Upper lobe of left lung (tissue), 6 donors: ENCODE measurements around the gene GPR153. TPM values are rescaled to one million over a fixed set of nuclear protein-coding genes. Genes with fewer than 3 reads are reported as not detected.
"Not testable (repeated sequence)": the region's sequence is repeated elsewhere in the genome, so short reads cannot be mapped to it uniquely, and the experiment has no call there.

Experiments
- ATAC-seq, 2 donors: fragments of 200-7000 bp; cut with Tn5 transposase; one replicate each; pipeline ENCODE4 v1.9.1; 2022; ENCODE audit warnings: mild to moderate bottlenecking in 2 of 2, moderate library complexity in 2 of 2; ENCODE audit not compliant: low FRiP score in 2 of 2
- DNase-seq, 2 donors: peaks; one replicate each; pipeline ENCODE4 v3.0.0-alpha.2; 2019 to 2020
- H3K27ac ChIP-seq, 4 donors: fragments of 200-600 bp; sonication (generic); one replicate each; pipeline ENCODE4 v1.5.1; 2016 to 2019
- H3K27me3 ChIP-seq, 4 donors: fragments of 200-600 bp; sonication (generic); one replicate each; pipeline ENCODE4 v1.5.1; 2017 to 2019
- H3K36me3 ChIP-seq, 4 donors: fragments of 200-600 bp; sonication (generic); one replicate each; pipeline ENCODE4 v1.5.1; 2016 to 2019
- H3K4me1 ChIP-seq, 4 donors: fragments of 200-600 bp; sonication (generic); one replicate each; pipeline ENCODE4 v1.5.1; 2018 to 2019
- H3K4me3 ChIP-seq, 4 donors: fragments of 200-600 bp; sonication (generic); one replicate each; pipeline ENCODE4 v1.5.1; 2017 to 2019; ENCODE audit warnings: mild to moderate bottlenecking in 2 of 4, moderate library complexity in 1 of 4
- H3K9me3 ChIP-seq, 4 donors: fragments of 200-600 bp; sonication (generic); one replicate each; pipeline ENCODE4 v1.5.1; 2018 to 2019
- CTCF ChIP-seq, 6 experiments: fragments of 450-650 bp in 4 of 6; fragments of 200-600 bp in 2 of 6; sonication (generic) in 2 of 6; IDR thresholded peaks; one replicate each; pipeline ENCODE4 v1.5.1; 2016 to 2019; ENCODE audit warnings: antibody characterized with exemption in 6 of 6
- EP300 ChIP-seq, 4 donors: sonication (generic); formaldehyde crosslinking; IDR thresholded peaks; one replicate each; pipeline ENCODE4 v1.5.1; 2017; ENCODE audit warnings: antibody characterized with exemption in 4 of 4, control low read depth in 2 of 4
- POLR2A ChIP-seq, 4 donors: fragments of 450-650 bp; IDR thresholded peaks; one replicate each; pipeline ENCODE4 v1.5.1; 2016 to 2017; ENCODE audit warnings: antibody characterized with exemption in 4 of 4, mild to moderate bottlenecking in 2 of 4
- POLR2AphosphoS5 ChIP-seq, 2 donors: sonication (generic); formaldehyde crosslinking; IDR thresholded peaks; one replicate each; pipeline ENCODE4 v1.5.1; 2017; ENCODE audit warnings: antibody characterized with exemption in 2 of 2
- WGBS, 2 donors: methylation state at CpG; one replicate each; pipeline ENCODE4 v1.1.5; 2017 to 2018; 5-methylcytosine and 5-hydroxymethylcytosine counted together
- total RNA-seq, 6 donors: library from RNA; depleted of rRNA in 4 of 6; stranded (reverse); fragments of >200 nt in 4 of 6; gene quantifications; one replicate each; pipeline versions ENCODE4 v1.1.0 to v1.2.1, GENCODE V29; 2016 to 2021
- donor health status: DM: no; HTN: no; CAD: no; lungs with moderate emphysema.
- donor health status: DM: no; HTN: yes; CAD: no; lungs with severe emphysema.

GPR153 gene
- 10 to 100 TPM in 3 of 6 donors, 1 to 10 TPM in 3; 2.4 to 25.7 (median 12.5) TPM for total RNA-seq

- H3K9me3 ChIP-seq = no peaks in the 10 kb centered on the region
- peaks cover 22 to 28% (median 25%) of the 10 kb centered on the region in 4 donors for H3K4me1 ChIP-seq
- TF ChIP-seq CTCF (IDR thresholded peaks at IDR 0.05) (no peak), POLR2AphosphoS5 (IDR thresholded peaks at IDR 0.05) (no peak), POLR2A (IDR thresholded peaks at IDR 0.05) (no peak), EP300 (IDR thresholded peaks at IDR 0.05) (no peak)
- H3K27ac ChIP-seq = peak within 1 kb of the TSS; percentile 52 to 85 (median 70)
- 0 to 3% methylated on average over 3 to 32 of the region's 78 CpGs for WGBS, 2 donors
- no peaks in the 10 kb centered on the region for H3K36me3 ChIP-seq
- ATAC-seq = peak in 1 of 2 donors; percentile 75
- peak within 1 kb of the TSS; percentile 50 to 77 (median 66) for H3K4me3 ChIP-seq
- DNase-seq = peak in 1 of 2 donors; percentile 93
- peaks cover 0 to 9% (median 5%) of the 10 kb centered on the region in 4 donors for H3K27me3 ChIP-seq
Observed at GRCh38 chr1:6260961-6261614, at the start of gene GPR153. GPR153 (minus strand) TSS chr1:6261098; CDS start chr1:6254905, 6,193 bp downstream.

GRCh38 chr1:6310116-6310848 lies 49.4 kb upstream of the GPR153 start:
- Histone ChIP-seq H3K4me1 (no peaks in the 10 kb centered on the region), H3K4me3 (no peak overlapping the region), H3K36me3 (no peaks in the 10 kb centered on the region), H3K27me3 (no peaks in the 10 kb centered on the region), H3K27ac (no peak overlapping the region), H3K9me3 (no peaks in the 10 kb centered on the region)
- WGBS, 2 donors = 88 to 95% methylated on average over 5 to 7 of the region's 9 CpGs
- ATAC-seq (no peak), DNase-seq (no peak)
- TF ChIP-seq POLR2A (IDR thresholded peaks at IDR 0.05) (no peak), POLR2AphosphoS5 (IDR thresholded peaks at IDR 0.05) (no peak), EP300 (IDR thresholded peaks at IDR 0.05) (no peak), CTCF (IDR thresholded peaks at IDR 0.05) (no peak)

GRCh38 chr1:6309564-6309963 lies 48.7 kb upstream of the GPR153 start:
- Histone ChIP-seq H3K27ac (no peak overlapping the region), H3K4me1 (no peaks in the 10 kb centered on the region), H3K36me3 (no peaks in the 10 kb centered on the region), H3K27me3 (no peaks in the 10 kb centered on the region), H3K9me3 (no peaks in the 10 kb centered on the region), H3K4me3 (no peak overlapping the region)
- WGBS, 2 donors = 82 to 93% methylated on average over 7 of the region's 7 CpGs
- ATAC-seq = no peak
- no peak for DNase-seq
- TF ChIP-seq POLR2A (IDR thresholded peaks at IDR 0.05) (no peak), EP300 (IDR thresholded peaks at IDR 0.05) (no peak), CTCF (IDR thresholded peaks at IDR 0.05) (no peak), POLR2AphosphoS5 (IDR thresholded peaks at IDR 0.05) (no peak)

- WGBS, 2 donors = 86 to 91% methylated on average over 13 of the region's 13 CpGs
- no peaks in the 10 kb centered on the region for H3K36me3 ChIP-seq
- H3K9me3 ChIP-seq = no peaks in the 10 kb centered on the region
- no peaks in the 10 kb centered on the region for H3K4me1 ChIP-seq
- DNase-seq (no peak), ATAC-seq (no peak)
- no peak overlapping the region for H3K4me3 ChIP-seq
- H3K27ac ChIP-seq = no peak overlapping the region
- no peak for TF ChIP-seq POLR2AphosphoS5 (IDR thresholded peaks at IDR 0.05)
- no peak for TF ChIP-seq POLR2A (IDR thresholded peaks at IDR 0.05)
- TF ChIP-seq CTCF (IDR thresholded peaks at IDR 0.05) = no peak
- no peak for TF ChIP-seq EP300 (IDR thresholded peaks at IDR 0.05)
- no peaks in the 10 kb centered on the region for H3K27me3 ChIP-seq
Observed at GRCh38 chr1:6308449-6308848, 47.6 kb upstream of the GPR153 start.

GRCh38 chr1:6307682-6308081 lies 46.8 kb upstream of the GPR153 start:
- WGBS, 2 donors = 90% methylated on average over 7 of the region's 7 CpGs
- H3K36me3 ChIP-seq, H3K27ac ChIP-seq: not testable (repeated sequence)

More at GRCh38 chr1:6307682-6308081, 46.8 kb upstream of the GPR153 start:
- DNase-seq, H3K27me3 ChIP-seq, ATAC-seq, H3K4me3 ChIP-seq, H3K9me3 ChIP-seq, H3K4me1 ChIP-seq: not testable (repeated sequence)
